ENCODE data around the gene AGMO.

Gene AGMO

DNA sequence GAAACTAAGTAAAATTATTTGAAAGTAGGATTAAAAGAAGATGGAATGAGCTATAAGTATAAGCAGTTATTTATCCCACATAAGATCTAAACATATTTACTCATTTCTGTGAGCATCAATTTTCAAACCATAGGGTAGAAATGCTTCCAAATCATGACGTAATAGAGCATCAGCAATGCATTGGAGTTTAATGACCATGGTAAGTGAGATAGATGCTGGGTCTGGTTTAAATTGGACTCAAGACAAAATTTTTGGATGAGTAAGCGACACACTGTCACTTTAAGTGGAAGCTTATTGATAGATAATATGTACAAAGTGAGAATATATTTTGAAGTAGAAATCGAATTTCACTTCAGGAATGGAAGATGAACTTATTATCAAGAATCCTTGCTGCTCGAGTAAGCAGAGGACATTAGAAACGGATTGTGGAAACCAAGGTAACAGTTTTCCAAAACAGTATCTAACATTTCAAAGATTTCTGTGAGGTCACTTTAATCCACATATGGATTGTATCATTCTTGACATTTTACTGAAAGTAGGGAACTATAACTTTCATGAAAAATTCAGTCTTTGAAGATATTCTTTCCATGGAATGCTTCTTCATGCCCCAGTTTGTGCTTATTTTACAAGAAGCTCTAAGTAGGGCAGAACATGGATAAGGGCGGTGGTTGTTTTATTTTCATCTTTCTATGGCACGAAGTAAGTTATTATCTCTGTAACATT, 85.8 kb downstream of the AGMO start:
- H3K9me3 ChIP-seq (ENCODE audit: control insufficient read depth, low read depth, low read length): no peaks in the 10 kb centered on the region
- no peak overlapping the region for H3K27ac ChIP-seq (ENCODE audit: low read length)
- H3K36me3 ChIP-seq (ENCODE audit: control insufficient read depth, low read depth, low read length): no peaks in the 10 kb centered on the region
- H3K9ac ChIP-seq (ENCODE audit: low read length): no peak overlapping the region
- no peaks in the 10 kb centered on the region for H3K4me1 ChIP-seq (ENCODE audit: control insufficient read depth, low read depth, low read length)
- no peak overlapping the region for H3K4me3 ChIP-seq (ENCODE audit: low read length)
- no peaks in the 10 kb centered on the region for H3K27me3 ChIP-seq (ENCODE audit: control insufficient read depth, insufficient read depth, low read length)

DNA sequence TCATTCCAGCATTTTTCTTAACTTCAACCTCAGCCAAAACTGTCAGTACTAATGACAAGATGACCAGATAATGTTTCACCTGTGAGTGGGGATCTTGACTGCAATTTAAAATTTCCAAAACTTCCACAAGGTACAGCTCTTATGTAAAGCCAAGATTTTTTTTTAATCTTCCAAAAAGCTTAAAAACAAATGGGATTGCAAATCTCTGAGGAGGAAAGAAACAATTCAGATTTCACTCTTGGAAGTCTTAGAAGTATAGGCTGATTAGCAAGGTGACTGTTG, 90.2 kb downstream of the AGMO start:
- no peaks in the 10 kb centered on the region for H3K27me3 ChIP-seq (ENCODE audit: control insufficient read depth, insufficient read depth, low read length)
- no peak overlapping the region for H3K4me3 ChIP-seq (ENCODE audit: low read length)
- H3K4me1 ChIP-seq (ENCODE audit: control insufficient read depth, low read depth, low read length): no peaks in the 10 kb centered on the region

DNA sequence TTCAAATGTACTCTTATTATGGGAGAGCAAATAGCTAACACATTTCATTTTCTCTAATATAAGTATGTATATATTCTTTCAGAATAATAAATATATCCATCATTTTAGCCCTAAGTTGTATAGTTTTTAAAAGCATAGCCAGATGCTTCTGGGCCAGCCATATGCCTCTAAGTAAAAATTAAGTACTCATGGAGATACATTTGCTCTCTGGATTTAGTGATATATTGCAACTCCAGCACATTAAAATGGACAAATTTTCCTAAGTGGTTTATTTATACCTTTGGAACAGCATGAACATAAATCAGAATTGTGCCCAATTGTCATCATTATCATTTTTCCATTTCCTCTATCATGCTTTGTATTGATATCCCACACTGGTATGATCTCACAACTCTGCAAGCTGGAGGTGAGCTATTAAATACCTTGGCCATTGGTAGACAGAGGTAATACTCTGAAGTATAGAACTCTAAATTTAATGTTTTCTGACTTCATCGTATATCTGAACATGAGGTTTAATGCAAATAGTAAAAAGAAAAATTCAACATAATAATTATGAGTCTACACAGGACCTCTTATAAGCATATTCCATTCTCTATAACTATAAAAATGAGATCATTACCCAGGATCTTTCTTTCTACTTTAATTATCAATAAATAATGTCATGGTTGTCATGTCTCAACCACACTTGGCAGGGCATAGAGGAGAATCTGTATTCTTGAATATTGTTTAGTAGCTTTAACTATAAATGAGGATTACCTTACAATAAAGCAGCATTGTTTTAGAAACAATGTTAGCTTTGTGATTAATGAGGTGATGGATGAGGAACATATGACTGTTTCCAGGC, 90.8 kb downstream of the AGMO start:
- no peaks in the 10 kb centered on the region for H3K9me3 ChIP-seq (ENCODE audit: control insufficient read depth, low read depth, low read length)

More for the DNA sequence above, 90.2 kb downstream of the AGMO start:
- no peak overlapping the region for H3K9ac ChIP-seq (ENCODE audit: low read length)
- no peak overlapping the region for H3K27ac ChIP-seq (ENCODE audit: low read length)
- H3K9me3 ChIP-seq (ENCODE audit: control insufficient read depth, low read depth, low read length): no peaks in the 10 kb centered on the region
- H3K36me3 ChIP-seq (ENCODE audit: control insufficient read depth, low read depth, low read length): no peaks in the 10 kb centered on the region

DNA sequence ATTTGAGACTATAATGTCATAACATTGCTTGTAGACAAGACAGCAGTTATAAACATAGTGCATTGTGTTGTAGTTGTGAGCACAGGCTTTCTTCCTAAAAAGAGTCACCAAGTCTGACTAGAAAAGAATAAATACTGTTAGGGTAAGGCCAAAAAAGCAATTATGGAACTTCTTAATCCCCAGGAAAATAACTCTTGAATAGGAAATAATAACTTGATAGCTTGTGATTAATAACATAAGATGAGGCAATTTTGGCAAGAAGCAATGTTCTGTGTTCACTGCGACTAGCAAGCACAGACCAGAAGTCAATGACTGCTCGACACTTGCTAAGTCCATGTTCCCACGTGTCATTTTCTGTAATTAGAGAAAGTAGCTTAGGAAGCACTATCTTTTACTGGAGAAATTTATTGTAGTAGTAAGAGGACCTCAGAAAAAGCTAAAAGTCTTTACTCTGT, 97.1 kb downstream of the AGMO start:
- Histone ChIP-seq H3K4me3 (ENCODE audit: low read length) (no peak overlapping the region), H3K9ac (ENCODE audit: low read length) (no peak overlapping the region), H3K36me3 (ENCODE audit: control insufficient read depth, low read depth, low read length) (no peaks in the 10 kb centered on the region), H3K27me3 (ENCODE audit: control insufficient read depth, insufficient read depth, low read length) (no peaks in the 10 kb centered on the region), H3K27ac (ENCODE audit: low read length) (no peak overlapping the region), H3K4me1 (ENCODE audit: control insufficient read depth, low read depth, low read length) (no peaks in the 10 kb centered on the region), H3K9me3 (ENCODE audit: control insufficient read depth, low read depth, low read length) (no peaks in the 10 kb centered on the region)

More for the DNA sequence above, 90.8 kb downstream of the AGMO start:
- H3K27me3 ChIP-seq (ENCODE audit: control insufficient read depth, insufficient read depth, low read length): no peaks in the 10 kb centered on the region
- H3K27ac ChIP-seq (ENCODE audit: low read length): no peak overlapping the region
- no peaks in the 10 kb centered on the region for H3K4me1 ChIP-seq (ENCODE audit: control insufficient read depth, low read depth, low read length)
- H3K9ac ChIP-seq (ENCODE audit: low read length): no peak overlapping the region
- no peaks in the 10 kb centered on the region for H3K36me3 ChIP-seq (ENCODE audit: control insufficient read depth, low read depth, low read length)
- H3K4me3 ChIP-seq (ENCODE audit: low read length): no peak overlapping the region

DNA sequence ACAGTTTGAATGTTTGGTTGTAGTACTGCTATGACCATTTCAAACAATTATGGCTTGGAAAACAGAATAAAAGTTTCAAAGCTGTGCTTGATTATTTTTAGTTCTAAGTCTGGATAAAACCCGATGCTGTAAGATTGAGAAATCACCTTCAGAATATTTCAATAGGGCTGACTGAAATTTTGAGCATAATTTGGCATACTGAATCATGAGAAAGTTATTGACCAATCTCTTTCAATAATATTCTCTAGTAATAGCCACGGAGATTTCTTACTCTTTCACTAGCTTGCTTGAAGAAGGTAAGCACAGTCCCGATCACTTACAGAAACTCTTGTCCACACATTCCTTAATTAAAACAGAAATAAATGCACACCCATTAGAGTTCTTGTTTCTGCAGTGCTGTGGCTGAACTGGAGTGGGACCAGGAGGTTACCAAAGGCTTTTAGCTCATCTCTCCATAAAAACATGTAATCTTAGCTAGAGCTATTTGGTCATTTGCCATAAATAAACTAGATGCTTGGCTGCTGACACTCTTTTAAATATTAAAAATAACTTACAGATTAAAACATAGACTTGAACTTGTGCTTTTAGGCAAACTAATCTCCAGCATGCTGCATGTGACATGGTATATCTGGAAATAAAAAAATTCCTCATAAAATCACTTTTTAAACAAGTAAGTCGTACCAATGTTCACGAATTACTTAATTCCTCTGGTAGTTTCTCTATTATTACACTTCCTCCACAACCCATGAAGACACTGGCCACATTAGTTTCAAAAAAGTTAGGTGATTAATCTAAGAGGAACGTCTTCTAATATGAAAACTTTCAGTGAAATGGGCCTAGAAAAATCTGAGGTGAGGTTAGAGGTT, 97.8 kb downstream of the AGMO start:
- Histone ChIP-seq H3K4me3 (ENCODE audit: low read length) (no peak overlapping the region), H3K36me3 (ENCODE audit: control insufficient read depth, low read depth, low read length) (no peaks in the 10 kb centered on the region), H3K4me1 (ENCODE audit: control insufficient read depth, low read depth, low read length) (no peaks in the 10 kb centered on the region), H3K27ac (ENCODE audit: low read length) (no peak overlapping the region), H3K27me3 (ENCODE audit: control insufficient read depth, insufficient read depth, low read length) (no peaks in the 10 kb centered on the region), H3K9ac (ENCODE audit: low read length) (no peak overlapping the region), H3K9me3 (ENCODE audit: control insufficient read depth, low read depth, low read length) (no peaks in the 10 kb centered on the region)

DNA sequence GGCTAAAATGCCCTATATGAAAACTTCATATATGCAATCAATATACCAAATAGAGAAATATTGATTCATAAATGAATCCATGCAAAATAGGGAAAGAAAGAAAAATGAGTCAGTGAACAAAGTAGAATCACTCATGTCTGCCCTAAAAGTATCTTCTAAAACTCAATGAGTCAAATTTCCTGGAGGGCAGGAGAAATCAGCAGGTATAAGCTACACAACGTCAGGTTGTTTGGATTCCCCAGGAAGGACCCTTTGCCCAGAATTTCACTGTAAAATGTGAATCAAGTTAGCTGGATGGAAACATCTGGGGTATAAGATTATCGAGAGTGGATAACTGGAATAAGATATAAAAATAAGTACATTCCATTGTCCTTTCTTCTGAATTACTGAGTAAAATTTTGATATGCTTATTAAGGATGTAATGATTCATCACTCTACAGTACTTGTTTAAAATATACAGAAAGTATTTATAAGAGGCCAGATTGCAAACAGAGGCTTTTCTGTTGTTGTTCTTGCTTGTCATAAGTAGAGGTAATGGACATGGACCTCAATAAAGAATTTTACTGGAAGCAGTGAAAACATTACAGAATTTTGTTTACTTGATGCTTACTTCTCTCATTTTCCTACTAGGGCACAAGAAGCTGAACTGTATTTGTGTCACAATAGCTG, 99.0 kb downstream of the AGMO start:
- H3K4me1 ChIP-seq (ENCODE audit: control insufficient read depth, low read depth, low read length): no peaks in the 10 kb centered on the region
- H3K9me3 ChIP-seq (ENCODE audit: control insufficient read depth, low read depth, low read length): no peaks in the 10 kb centered on the region
- no peak overlapping the region for H3K4me3 ChIP-seq (ENCODE audit: low read length)
- H3K27me3 ChIP-seq (ENCODE audit: control insufficient read depth, insufficient read depth, low read length): no peaks in the 10 kb centered on the region
- H3K9ac ChIP-seq (ENCODE audit: low read length): no peak overlapping the region
- H3K27ac ChIP-seq (ENCODE audit: low read length): no peak overlapping the region
- no peaks in the 10 kb centered on the region for H3K36me3 ChIP-seq (ENCODE audit: control insufficient read depth, low read depth, low read length)

DNA sequence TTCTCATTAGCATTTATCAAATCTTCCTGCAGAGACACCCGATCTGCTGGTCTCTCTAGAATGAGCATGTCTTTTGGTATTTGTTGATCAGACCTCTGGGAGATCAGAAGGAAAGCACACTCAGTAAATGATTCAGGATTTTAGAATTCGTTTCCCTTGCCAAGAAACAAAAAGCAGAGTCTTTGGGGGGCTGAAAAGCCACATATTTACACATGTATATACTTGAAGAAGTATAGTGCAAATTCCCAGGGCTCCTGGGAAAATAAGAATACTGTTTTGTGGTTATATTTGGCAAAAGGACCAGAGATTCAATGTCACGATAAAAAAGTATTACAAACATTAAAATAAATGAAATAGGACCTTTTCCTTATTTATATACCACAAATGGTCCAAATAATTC, 100.2 kb downstream of the AGMO start:
- Histone ChIP-seq H3K4me1 (ENCODE audit: control insufficient read depth, low read depth, low read length) (no peaks in the 10 kb centered on the region), H3K27ac (ENCODE audit: low read length) (no peak overlapping the region), H3K27me3 (ENCODE audit: control insufficient read depth, insufficient read depth, low read length) (no peaks in the 10 kb centered on the region)

DNA sequence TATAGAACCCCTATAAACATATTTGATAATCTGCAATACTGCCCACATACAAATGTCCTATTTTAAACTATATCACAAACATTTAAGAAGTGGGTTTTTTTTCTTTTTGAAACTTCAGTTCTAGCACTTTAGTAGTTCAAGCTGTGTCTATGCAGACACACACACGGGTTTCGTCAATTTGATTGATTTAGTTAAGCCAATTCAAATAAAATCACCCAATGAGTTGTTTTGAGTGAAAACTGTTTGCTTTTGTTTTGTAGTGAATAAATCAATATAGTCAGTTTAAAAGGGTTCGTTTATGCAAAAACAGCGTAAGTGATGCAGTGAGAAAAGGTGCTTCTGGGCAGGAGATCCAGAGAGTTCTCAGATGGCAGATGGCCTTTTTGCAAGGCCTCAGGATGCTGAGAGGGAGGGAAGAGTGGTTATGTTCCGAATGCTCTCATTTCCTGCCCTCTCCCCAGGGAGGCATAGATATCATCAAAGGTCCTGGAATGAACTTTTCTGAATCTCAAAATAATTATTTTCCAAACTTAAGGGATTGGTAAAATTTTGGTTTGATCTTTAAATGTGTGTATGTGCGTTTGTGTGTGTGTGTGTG, 102.7 kb downstream of the AGMO start:
- Histone ChIP-seq H3K9me3 (ENCODE audit: control insufficient read depth, low read depth, low read length) (no peaks in the 10 kb centered on the region), H3K4me3 (ENCODE audit: low read length) (no peak overlapping the region), H3K9ac (ENCODE audit: low read length) (no peak overlapping the region), H3K36me3 (ENCODE audit: control insufficient read depth, low read depth, low read length) (no peaks in the 10 kb centered on the region), H3K27me3 (ENCODE audit: control insufficient read depth, insufficient read depth, low read length) (no peaks in the 10 kb centered on the region), H3K4me1 (ENCODE audit: control insufficient read depth, low read depth, low read length) (no peaks in the 10 kb centered on the region), H3K27ac (ENCODE audit: low read length) (no peak overlapping the region)

More for the DNA sequence above, 100.2 kb downstream of the AGMO start:
- Histone ChIP-seq H3K9me3 (ENCODE audit: control insufficient read depth, low read depth, low read length) (no peaks in the 10 kb centered on the region), H3K4me3 (ENCODE audit: low read length) (no peak overlapping the region), H3K36me3 (ENCODE audit: control insufficient read depth, low read depth, low read length) (no peaks in the 10 kb centered on the region), H3K9ac (ENCODE audit: low read length) (no peak overlapping the region)

DNA sequence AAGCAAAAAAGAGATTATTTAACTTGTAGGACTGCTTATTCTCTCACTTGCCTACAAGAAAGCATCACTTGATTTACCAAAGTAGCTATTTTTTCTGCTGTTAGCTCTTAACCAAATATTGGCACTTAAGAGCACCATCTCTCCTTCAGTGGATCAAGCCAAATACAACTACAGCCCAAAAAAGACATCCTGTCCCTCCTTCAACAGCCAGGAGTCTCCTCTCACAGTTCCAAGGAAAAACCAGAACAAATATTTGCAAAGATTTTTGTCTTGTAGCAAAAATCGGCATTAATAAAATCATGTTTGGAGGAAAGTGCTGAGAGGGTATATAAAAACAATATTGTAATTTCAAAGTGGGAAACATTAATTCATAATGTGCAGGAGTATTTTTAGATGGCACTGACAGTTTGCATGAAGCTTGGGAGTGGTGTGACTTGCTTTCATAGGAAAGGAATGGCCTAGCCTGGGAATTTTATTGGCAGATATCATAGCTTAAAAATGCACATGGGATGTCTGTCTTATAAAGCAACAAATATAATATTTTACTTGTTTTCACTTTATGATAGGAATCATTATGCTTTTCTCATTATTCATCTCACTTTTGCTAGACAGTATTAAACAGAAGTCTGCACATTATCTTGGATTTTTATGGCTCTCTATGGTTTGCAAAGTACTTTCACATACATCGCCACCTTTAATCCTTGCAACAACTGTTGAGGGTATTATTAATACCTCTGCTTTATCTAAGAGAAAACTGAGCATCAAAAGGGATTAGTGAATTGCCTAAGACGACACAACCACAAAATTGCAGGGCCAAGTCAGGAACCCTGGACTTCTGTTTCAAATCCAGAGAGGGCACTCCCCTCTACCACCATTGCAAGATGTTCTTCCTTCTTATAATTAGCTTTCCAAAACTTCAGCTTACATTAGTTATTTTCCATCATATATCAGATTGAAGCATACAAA, 103.5 kb downstream of the AGMO start:
- Histone ChIP-seq H3K27ac (ENCODE audit: low read length) (no peak overlapping the region), H3K27me3 (ENCODE audit: control insufficient read depth, insufficient read depth, low read length) (no peaks in the 10 kb centered on the region), H3K9me3 (ENCODE audit: control insufficient read depth, low read depth, low read length) (no peaks in the 10 kb centered on the region), H3K9ac (ENCODE audit: low read length) (no peak overlapping the region), H3K36me3 (ENCODE audit: control insufficient read depth, low read depth, low read length) (no peaks in the 10 kb centered on the region), H3K4me3 (ENCODE audit: low read length) (no peak overlapping the region), H3K4me1 (ENCODE audit: control insufficient read depth, low read depth, low read length) (no peaks in the 10 kb centered on the region)

DNA sequence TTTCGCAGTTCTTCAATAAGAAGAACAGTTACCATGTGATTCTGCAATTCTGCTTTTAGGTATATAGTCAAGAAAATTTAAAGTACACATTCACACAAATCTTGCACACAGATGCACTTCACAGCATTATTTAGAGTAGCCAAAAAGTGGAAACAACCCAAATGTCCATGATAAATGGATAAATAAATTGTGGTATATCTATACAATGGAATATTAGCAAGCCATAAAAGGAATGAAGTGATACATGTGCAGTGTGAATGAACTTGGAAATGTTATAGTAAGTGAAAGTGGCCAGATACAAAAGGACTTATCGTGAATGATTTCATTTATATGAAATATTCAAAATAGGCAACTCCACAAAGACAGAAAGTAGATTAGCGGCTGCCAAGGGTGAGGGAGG, 109.1 kb downstream of the AGMO start:
- H3K36me3 ChIP-seq (ENCODE audit: control insufficient read depth, low read depth, low read length): no peaks in the 10 kb centered on the region
- no peaks in the 10 kb centered on the region for H3K4me1 ChIP-seq (ENCODE audit: control insufficient read depth, low read depth, low read length)
- H3K4me3 ChIP-seq (ENCODE audit: low read length): no peak overlapping the region
- no peaks in the 10 kb centered on the region for H3K9me3 ChIP-seq (ENCODE audit: control insufficient read depth, low read depth, low read length)
- no peaks in the 10 kb centered on the region for H3K27me3 ChIP-seq (ENCODE audit: control insufficient read depth, insufficient read depth, low read length)
- no peak overlapping the region for H3K9ac ChIP-seq (ENCODE audit: low read length)
- H3K27ac ChIP-seq (ENCODE audit: low read length): no peak overlapping the region

Measured in iPS-18a (cell line).